Epidermal melanocyte (primary cell): Measurements from ENCODE around the gene NID2.

ENCODE experiments used
- DNase-seq: peaks from one replicate; pipeline ENCODE4 v3.0.0; 2011; ENCODE audit warnings: low spot score; ENCODE audit not compliant: insufficient read length

Gene NID2

GRCh38 chr14:52052288-52052943 is 16.4 kb downstream of the NID2 start:
- no peak for DNase-seq

GRCh38 chr14:52051871-52052270 is 17.0 kb downstream of the NID2 start:
- DNase-seq, result no peak

- no peak for DNase-seq
These were observed 17.6 kb downstream of the NID2 start for GRCh38 chr14:52051251-52051650.

GRCh38 chr14:52049721-52050588 is 18.9 kb downstream of the NID2 start:
- DNase-seq, result no peak

- DNase-seq, result no peak
These were observed 19.6 kb downstream of the NID2 start for GRCh38 chr14:52049271-52049670.

GRCh38 chr14:52048641-52049204 is 20.1 kb downstream of the NID2 start:
- no peak for DNase-seq

GRCh38 chr14:52048116-52048515 is 20.7 kb downstream of the NID2 start:
- no peak for DNase-seq

- DNase-seq, result no peak
These were observed 22.4 kb downstream of the NID2 start for GRCh38 chr14:52046376-52046917.

- DNase-seq, result no peak
These were observed 23.9 kb downstream of the NID2 start for GRCh38 chr14:52044791-52045522.

GRCh38 chr14:52043690-52044089 is 25.2 kb downstream of the NID2 start:
- DNase-seq, result no peak

- DNase-seq, result no peak
These were observed 26.2 kb downstream of the NID2 start for GRCh38 chr14:52042371-52043289.

GRCh38 chr14:52040598-52040997 is 28.3 kb downstream of the NID2 start:
- DNase-seq, result no peak

- DNase-seq, result no peak
These were observed 29.6 kb downstream of the NID2 start for GRCh38 chr14:52039124-52039815.

GRCh38 chr14:52033101-52033642 is 35.7 kb downstream of the NID2 start:
- DNase-seq, result no peak

GRCh38 chr14:52032204-52032801 is 36.6 kb downstream of the NID2 start:
- no peak for DNase-seq

- no peak for DNase-seq
These were observed 37.1 kb downstream of the NID2 start for GRCh38 chr14:52031781-52032180.

GRCh38 chr14:52029881-52030280 is 39.0 kb downstream of the NID2 start:
- DNase-seq, result no peak

GRCh38 chr14:52026901-52027300 is 42.0 kb downstream of the NID2 start:
- DNase-seq, result no peak

GRCh38 chr14:52026017-52026660 is 42.7 kb downstream of the NID2 start:
- no peak for DNase-seq
